22Rv1 (cell line): ENCODE results near the gene MAGI2.

Experiments used
- ZFX ChIP-seq: fragments of 450-650 bp; IDR thresholded peaks from 2 replicates; pipeline ENCODE4 v1.6.1; 2017; ENCODE audit warnings: antibody characterized with exemption, borderline replicate concordance
- TF ChIP-seq, protein P1 (sequence below): fragments of 450-650 bp; IDR thresholded peaks from 2 replicates; pipeline ENCODE4 v1.5.1; 2017; ENCODE audit warnings: mild to moderate bottlenecking

DNA sequence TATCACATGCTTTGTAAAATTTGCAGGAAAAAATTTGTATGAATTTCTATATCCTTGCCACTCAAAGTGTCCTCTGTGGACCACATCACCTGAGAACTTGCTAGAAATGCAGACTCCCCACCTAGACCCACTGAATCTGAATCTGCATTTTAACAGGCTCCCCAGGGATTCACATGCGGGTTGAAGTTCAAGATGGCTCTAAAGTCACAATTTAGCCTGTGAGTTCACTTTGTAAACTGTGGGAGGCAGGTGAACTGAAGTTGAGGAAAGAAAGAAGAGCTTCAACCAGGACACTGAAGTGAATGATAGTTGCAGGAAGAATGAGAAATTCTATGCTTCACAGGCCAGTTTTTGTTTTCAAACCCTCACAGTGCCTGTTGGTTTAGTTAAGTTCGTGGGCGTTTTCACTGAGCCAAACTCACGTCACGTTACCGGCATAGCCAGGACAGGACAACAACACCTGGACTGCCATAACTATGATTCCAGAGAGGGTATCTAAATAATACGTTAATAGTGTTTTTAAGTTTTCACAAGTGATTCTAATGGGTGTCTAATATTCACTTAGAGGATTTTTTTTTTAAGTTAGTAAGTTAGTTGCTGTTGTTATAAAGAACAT is 1414.9 kb downstream of the MAGI2 start:
- TF ChIP-seq, protein P1, sequence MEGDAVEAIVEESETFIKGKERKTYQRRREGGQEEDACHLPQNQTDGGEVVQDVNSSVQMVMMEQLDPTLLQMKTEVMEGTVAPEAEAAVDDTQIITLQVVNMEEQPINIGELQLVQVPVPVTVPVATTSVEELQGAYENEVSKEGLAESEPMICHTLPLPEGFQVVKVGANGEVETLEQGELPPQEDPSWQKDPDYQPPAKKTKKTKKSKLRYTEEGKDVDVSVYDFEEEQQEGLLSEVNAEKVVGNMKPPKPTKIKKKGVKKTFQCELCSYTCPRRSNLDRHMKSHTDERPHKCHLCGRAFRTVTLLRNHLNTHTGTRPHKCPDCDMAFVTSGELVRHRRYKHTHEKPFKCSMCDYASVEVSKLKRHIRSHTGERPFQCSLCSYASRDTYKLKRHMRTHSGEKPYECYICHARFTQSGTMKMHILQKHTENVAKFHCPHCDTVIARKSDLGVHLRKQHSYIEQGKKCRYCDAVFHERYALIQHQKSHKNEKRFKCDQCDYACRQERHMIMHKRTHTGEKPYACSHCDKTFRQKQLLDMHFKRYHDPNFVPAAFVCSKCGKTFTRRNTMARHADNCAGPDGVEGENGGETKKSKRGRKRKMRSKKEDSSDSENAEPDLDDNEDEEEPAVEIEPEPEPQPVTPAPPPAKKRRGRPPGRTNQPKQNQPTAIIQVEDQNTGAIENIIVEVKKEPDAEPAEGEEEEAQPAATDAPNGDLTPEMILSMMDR: no peak
- no peak for TF ChIP-seq ZFX
